K562 treated with DMSO at 1 percent for 12 hours (cell line): ENCODE results near the gene PCNA. TPM values are rescaled to one million over a fixed set of nuclear protein-coding genes. Genes with fewer than 3 reads are reported as not detected.

Experiments
- total RNA-seq: library from RNA; unstranded; fragments of 300-600 nt; gene quantifications from 2 replicates; pipeline ENCODE4 v1.2.3, GENCODE V29; 2022; ENCODE audit not compliant: insufficient read depth

PCNA gene
- 215 and 286 TPM in 2 replicates for total RNA-seq

DNA sequence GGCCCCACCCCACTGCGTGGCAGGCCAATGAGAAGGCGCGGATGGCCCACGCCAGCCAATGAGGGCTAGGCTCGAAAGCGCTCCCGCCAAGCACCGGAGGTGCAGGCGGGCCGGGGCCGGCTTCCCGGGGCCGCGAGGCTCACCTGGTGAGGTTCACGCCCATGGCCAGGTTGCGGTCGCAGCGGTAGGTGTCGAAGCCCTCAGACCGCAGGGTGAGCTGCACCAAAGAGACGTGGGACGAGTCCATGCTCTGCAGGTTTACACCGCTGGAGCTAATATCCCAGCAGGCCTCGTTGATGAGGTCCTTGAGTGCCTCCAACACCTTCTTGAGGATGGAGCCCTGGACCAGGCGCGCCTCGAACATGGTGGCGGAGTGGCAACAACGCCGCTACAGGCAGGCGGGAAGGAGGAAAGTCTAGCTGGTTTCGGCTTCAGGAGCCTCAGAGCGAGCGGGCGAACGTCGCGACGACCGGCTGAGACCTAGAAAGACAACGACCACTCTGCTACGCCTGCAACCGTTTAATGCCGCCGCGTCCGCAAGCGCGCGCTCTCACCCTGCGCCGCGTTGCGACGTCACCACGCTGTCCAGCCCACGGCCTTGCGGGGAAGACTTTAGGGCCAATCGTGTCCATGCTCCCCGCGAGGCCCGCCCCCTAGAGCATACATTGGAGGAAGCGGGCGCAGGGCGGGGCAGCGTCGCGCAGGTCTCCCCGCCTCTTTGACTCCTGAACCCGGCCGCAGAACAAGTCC is at the start of gene PCNA:
TSS of gene PCNA (minus strand) at position 524 of the 750 bp plus-strand sequence. CDS start at position 364, 160 bp downstream.

DNA sequence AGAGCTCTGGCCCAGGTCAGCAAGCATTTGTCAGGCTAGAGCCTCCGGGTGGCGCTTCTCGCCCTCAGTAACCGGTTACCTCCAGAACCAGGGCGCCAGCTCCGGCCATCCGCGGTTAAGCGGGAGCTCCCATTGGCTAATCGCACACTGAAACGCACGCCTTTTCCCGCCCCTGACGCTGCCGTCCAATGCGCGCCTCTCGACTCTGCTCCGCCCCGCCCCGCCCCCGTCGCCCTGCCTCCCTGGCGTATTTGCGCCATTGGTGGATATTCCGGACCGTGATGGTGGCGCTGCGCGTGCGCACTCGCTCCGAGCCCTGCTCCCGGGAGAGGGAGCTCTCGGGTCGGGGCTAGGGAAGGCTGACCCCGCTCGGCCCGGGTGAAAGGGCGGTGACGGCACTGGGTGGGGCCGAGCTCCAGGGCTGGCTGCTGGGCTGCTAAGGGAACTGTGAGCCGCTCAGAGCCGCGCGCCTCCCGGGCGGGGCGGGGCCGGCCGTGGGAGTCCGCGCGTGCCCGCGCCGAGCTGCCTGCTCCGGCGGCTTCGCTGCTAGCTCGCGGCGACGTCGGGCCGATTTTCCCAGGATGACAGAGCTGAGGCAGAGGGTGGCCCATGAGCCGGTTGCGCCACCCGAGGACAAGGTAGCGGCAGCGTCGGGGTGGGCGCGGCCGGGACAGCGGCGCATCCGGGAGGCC is 6.9 kb upstream of the PCNA start, which contains the start of gene CDS2:
TSS of gene CDS2 (plus strand) at position 497 of the 692 bp plus-strand sequence. CDS start at position 582, 85 bp downstream.

Other genes starting within 250 kb of the PCNA start
- 1.5 and 7.9 TPM in 2 replicates for gene SLC23A2, start 118.4 kb downstream of the PCNA start, total RNA-seq
- gene TMEM230, start 6.9 kb downstream of the PCNA start, total RNA-seq = 48.6 and 78.9 TPM in 2 replicates
- gene CDS2, start 7.0 kb upstream of the PCNA start, total RNA-seq = 3.3 and 9.1 TPM in 2 replicates
- gene PROKR2, start 197.0 kb upstream of the PCNA start, total RNA-seq = not detected in 2 replicates